ENCODE measurements around the gene PELO. TPM values are rescaled to one million over a fixed set of nuclear protein-coding genes. Genes with fewer than 3 reads are reported as not detected.

Gene PELO
- polyA plus RNA-seq, 1 of the 3 experiments (the other 2 are of a cell fraction): 10.7 TPM

DNA sequence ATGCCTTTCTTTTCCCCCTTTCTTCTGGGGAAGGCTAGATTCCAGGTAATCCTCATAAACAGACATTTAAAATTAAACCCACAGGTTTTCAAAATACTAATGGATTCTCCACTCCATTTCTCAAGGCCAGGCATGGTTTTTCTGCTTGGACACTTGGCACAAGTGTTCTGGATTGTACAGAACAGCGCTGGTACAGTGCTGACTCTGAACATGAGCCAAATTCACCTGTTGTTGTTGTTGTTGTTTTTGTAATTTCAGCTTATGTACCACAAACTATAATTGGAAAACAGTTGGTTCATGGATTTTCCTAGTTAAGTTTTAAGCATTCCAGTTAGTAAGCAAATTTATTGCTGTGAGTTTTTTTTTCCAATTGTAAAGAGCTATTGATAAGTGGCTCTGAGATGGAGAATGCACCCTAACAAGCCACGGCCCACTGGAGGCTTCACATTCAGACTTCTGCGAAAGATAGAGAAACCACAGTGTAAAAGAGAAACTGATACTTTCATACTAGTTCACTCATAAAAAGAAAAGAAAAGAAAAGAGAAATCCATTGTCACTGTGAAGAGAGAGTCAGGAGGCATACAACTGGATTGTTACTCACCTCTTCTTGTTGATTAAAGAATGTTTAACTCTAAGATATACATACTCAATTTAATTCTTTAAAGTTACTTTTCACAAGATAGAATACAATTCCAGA is 16.2 kb upstream of the PELO start:
- no peak for DNase-seq
- H3F3A ChIP-seq (replicated peaks; ENCODE audit: insufficient read depth): no peaks in the 10 kb centered on the region
- no peaks in the 10 kb centered on the region for H3K9me3 ChIP-seq
- no peak overlapping the region for H3K27ac ChIP-seq (ENCODE audit: low read depth in 2 of 2, low read length in 1 of 2)
- no peaks in the 10 kb centered on the region for H4K20me1 ChIP-seq (ENCODE audit: insufficient read depth)
- no peak overlapping the region for H2AFZ ChIP-seq (ENCODE audit: low read depth)
- 90% methylated on average over 3 of the region's 3 CpGs for WGBS (ENCODE audit: low lambda C conversion rate)
- no peak overlapping the region for H3K9ac ChIP-seq
- H3K4me3 ChIP-seq (ENCODE audit: low read depth in 2 of 2, low read length in 1 of 2): no peak overlapping the region
- no peak overlapping the region for H3K4me2 ChIP-seq
- no peaks in the 10 kb centered on the region for H3K27me3 ChIP-seq (ENCODE audit: insufficient read depth)
- no peaks in the 10 kb centered on the region for H3K9me2 ChIP-seq
- H3K4me1 ChIP-seq (ENCODE audit: control insufficient read depth in 1 of 2, insufficient read depth in 2 of 2, low read depth in 1 of 2, low read length in 1 of 2): no peaks in the 10 kb centered on the region; a peak in 1 of 4 replicates
- TF ChIP-seq EP300 (IDR thresholded peaks at IDR 0.05; ENCODE audit: borderline replicate concordance in 1 of 2, low read depth in 1 of 2, low read length in 1 of 2) (no peak), RCOR1 (IDR thresholded peaks at IDR 0.05; ENCODE audit: low read length) (no peak), ELF1 (IDR thresholded peaks at IDR 0.05) (no peak), FOSL2 (IDR thresholded peaks at IDR 0.05; ENCODE audit: borderline replicate concordance, low read depth) (no peak), RAD21 (IDR thresholded peaks at IDR 0.05; ENCODE audit: low read length) (no peak), RFX5 (IDR thresholded peaks at IDR 0.05; ENCODE audit: low read length) (no peak), EZH2phosphoT487 (IDR thresholded peaks at IDR 0.05; ENCODE audit: borderline replicate concordance, low read depth) (no peak), TAF1 (IDR thresholded peaks at IDR 0.05; ENCODE audit: borderline replicate concordance, low read depth, low read length) (no peak), CHD2 (IDR thresholded peaks at IDR 0.05; ENCODE audit: low read length, partially characterized antibody) (no peak), YY1 (IDR thresholded peaks at IDR 0.05; ENCODE audit: low read depth) (no peak), GATA2 (CRISPR knock-in tag; IDR thresholded peaks at IDR 0.05) (no peak), TCF12 (IDR thresholded peaks at IDR 0.05) (no peak), NFIC (IDR thresholded peaks at IDR 0.05; ENCODE audit: borderline replicate concordance) (no peak), SIN3A (IDR thresholded peaks at IDR 0.05; ENCODE audit: borderline replicate concordance, low read depth, low read length) (no peak), USF1 (IDR thresholded peaks at IDR 0.05; ENCODE audit: borderline replicate concordance, low read depth) (no peak)
- TF ChIP-seq, protein P1, sequence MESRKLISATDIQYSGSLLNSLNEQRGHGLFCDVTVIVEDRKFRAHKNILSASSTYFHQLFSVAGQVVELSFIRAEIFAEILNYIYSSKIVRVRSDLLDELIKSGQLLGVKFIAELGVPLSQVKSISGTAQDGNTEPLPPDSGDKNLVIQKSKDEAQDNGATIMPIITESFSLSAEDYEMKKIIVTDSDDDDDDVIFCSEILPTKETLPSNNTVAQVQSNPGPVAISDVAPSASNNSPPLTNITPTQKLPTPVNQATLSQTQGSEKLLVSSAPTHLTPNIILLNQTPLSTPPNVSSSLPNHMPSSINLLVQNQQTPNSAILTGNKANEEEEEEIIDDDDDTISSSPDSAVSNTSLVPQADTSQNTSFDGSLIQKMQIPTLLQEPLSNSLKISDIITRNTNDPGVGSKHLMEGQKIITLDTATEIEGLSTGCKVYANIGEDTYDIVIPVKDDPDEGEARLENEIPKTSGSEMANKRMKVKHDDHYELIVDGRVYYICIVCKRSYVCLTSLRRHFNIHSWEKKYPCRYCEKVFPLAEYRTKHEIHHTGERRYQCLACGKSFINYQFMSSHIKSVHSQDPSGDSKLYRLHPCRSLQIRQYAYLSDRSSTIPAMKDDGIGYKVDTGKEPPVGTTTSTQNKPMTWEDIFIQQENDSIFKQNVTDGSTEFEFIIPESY (IDR thresholded peaks at IDR 0.05; ENCODE audit: borderline replicate concordance, low read depth): no peak
- TF ChIP-seq, protein P2, sequence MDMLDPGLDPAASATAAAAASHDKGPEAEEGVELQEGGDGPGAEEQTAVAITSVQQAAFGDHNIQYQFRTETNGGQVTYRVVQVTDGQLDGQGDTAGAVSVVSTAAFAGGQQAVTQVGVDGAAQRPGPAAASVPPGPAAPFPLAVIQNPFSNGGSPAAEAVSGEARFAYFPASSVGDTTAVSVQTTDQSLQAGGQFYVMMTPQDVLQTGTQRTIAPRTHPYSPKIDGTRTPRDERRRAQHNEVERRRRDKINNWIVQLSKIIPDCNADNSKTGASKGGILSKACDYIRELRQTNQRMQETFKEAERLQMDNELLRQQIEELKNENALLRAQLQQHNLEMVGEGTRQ (IDR thresholded peaks at IDR 0.05; ENCODE audit: borderline replicate concordance, low read depth, low read length): no peak
- H3K36me3 ChIP-seq (replicated peaks in 1 of 2; ENCODE audit: control insufficient read depth in 1 of 2, insufficient read depth in 2 of 2, low read length in 1 of 2): no peaks in the 10 kb centered on the region
- H3K79me2 ChIP-seq (ENCODE audit: insufficient read depth): no peaks in the 10 kb centered on the region
- ChIA-PET POLR2A (no interaction called here), CTCF (no interaction called here)
